Left lobe of liver (tissue), 1 donor: ENCODE results near the gene CABP1. TPM values are rescaled to one million over a fixed set of nuclear protein-coding genes. Genes with fewer than 3 reads are reported as not detected.

Source experiments
- total RNA-seq: library from RNA; stranded (reverse); gene quantifications from one replicate; pipeline ENCODE4 v1.2.1, GENCODE V29; 2021
- donor health status: DM: no; HTN: yes; CAD: no.

The CABP1 gene
- total RNA-seq, 1 donor from 2014 or later = 0.10 TPM

Other genes with a start within 250 kb of the CABP1 start
- 300 TPM for gene COX6A1, start 202.5 kb upstream of the CABP1 start, total RNA-seq
- gene TRIAP1, start 194.2 kb upstream of the CABP1 start, total RNA-seq = 16.6 TPM
- gene GATC, start 194.2 kb upstream of the CABP1 start, total RNA-seq = 22.9 TPM
- gene SRSF9, start 170.9 kb upstream of the CABP1 start, total RNA-seq = 57.8 TPM
- 95.7 TPM for gene DYNLL1, start 144.5 kb upstream of the CABP1 start, total RNA-seq
- 32.1 TPM for gene COQ5, start 111.5 kb upstream of the CABP1 start, total RNA-seq
- 113 TPM for gene RNF10, start 106.3 kb upstream of the CABP1 start, total RNA-seq
- 24.1 TPM for gene POP5, start 59.2 kb upstream of the CABP1 start, total RNA-seq
- 194 TPM for gene MLEC, start 46.5 kb downstream of the CABP1 start, total RNA-seq
- 10.7 TPM for gene UNC119B, start 69.8 kb downstream of the CABP1 start, total RNA-seq
- 198 TPM for gene ACADS, start 85.2 kb downstream of the CABP1 start, total RNA-seq